Fibroblast of the aortic adventitia (primary cell): ENCODE measurements around the gene PRKG1. TPM values are rescaled to one million over a fixed set of nuclear protein-coding genes. Genes with fewer than 3 reads are reported as not detected.

Source experiments
- DNase-seq: peaks from one replicate; pipeline ENCODE4 v3.0.0-alpha.2; 2010; ENCODE audit warnings: low read depth
- H3K4me3 ChIP-seq: 2 replicates; pipeline ENCODE4 v1.5.1; 2011; ENCODE audit warnings: low read depth, mild to moderate bottlenecking, control low read depth, low read length, moderate library complexity
- total RNA-seq: library from RNA; depleted of rRNA; stranded (reverse); fragments of >200 nt; gene quantifications from 2 replicates; pipeline ENCODE4 v1.2.3, GENCODE V29; 2012; ENCODE audit warnings: low replicate concordance
- TF ChIP-seq, protein P1 (sequence below): IDR thresholded peaks from 2 replicates; pipeline ENCODE4 v1.5.1; 2011; ENCODE audit warnings: mild to moderate bottlenecking, low read length, control low read depth, inconsistent platforms; ENCODE audit not compliant: insufficient read depth

PRKG1 gene
- total RNA-seq, 1 donor: 45.6 TPM

DNA sequence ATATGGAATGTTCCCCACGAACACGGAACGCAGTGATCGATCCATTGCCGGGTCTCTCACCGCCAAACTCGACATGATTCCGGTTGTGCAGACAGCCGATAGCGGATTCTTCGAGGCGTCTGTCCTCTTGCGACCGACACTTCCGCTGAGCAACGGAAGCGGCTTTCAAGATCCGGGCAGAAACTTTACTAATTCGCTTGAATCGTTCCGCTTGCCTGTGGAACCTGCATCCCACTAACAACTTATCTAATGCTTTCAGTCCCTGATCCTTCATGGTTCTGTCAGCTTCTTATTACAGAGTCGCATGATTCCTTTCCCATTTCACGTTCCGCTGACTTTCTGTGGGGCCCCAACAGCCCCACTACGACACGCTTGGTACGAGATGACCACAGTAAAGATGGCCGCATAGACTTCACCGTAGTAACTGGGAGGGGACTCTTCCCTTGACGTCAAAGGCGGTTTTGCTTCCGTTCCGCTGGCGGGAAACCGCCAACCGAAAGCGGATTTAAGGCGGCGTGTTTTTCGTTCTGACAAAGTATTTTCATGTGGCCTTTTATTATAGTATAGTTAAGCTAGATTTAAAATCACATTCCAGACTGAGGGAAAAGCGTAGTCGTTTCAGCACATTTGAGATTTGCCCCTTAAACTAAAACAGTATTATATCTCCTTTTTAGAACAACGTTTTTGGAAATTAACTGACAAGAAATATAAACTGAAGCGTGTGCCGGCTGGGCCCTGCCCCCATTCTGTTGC lies 625.4 kb downstream of the PRKG1 start, which contains the start of gene CSTF2T:
TSS of gene CSTF2T (minus strand) at position 121 of the 753 bp plus-strand sequence. CDS start at position 75, 46 bp downstream.
- TF ChIP-seq, protein P1, sequence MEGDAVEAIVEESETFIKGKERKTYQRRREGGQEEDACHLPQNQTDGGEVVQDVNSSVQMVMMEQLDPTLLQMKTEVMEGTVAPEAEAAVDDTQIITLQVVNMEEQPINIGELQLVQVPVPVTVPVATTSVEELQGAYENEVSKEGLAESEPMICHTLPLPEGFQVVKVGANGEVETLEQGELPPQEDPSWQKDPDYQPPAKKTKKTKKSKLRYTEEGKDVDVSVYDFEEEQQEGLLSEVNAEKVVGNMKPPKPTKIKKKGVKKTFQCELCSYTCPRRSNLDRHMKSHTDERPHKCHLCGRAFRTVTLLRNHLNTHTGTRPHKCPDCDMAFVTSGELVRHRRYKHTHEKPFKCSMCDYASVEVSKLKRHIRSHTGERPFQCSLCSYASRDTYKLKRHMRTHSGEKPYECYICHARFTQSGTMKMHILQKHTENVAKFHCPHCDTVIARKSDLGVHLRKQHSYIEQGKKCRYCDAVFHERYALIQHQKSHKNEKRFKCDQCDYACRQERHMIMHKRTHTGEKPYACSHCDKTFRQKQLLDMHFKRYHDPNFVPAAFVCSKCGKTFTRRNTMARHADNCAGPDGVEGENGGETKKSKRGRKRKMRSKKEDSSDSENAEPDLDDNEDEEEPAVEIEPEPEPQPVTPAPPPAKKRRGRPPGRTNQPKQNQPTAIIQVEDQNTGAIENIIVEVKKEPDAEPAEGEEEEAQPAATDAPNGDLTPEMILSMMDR: no peak

DNA sequence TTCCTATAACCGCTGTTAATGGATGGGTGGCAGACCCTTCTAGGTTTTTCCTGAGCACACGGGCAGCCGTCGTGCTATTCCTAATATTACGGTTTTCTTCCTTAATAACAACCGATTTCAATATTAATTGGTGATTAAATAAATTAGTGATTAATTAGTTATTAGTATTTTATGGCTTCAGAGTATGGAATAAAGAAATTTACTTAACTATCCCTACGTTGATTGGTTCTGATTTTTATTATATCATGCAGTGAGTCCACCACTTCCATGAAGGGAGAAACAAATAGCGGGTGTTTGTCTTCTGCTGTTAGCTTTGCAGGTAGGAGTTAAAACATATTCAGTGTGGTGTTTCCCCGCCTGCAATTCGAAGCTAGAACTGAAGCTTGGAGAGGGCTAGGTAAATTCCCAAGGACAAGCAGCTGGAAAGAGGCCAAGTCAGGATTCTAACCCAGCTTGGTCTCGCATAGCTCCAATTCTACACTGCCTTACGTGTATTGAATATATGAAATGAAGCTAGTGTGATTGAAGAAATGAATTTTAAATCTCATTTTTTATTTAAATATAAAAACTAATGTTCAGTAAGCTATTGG lies 626.0 kb downstream of the PRKG1 start:
- TF ChIP-seq, protein P1: no peak
- peak overlapping the region; percentile 89 for H3K4me3 ChIP-seq
- no peak for DNase-seq

More for the DNA sequence above, 625.4 kb downstream of the PRKG1 start, which contains the start of gene CSTF2T:
- peak; percentile 97 for DNase-seq
- peak within 1 kb of the TSS; percentile 89 for H3K4me3 ChIP-seq

DNA sequence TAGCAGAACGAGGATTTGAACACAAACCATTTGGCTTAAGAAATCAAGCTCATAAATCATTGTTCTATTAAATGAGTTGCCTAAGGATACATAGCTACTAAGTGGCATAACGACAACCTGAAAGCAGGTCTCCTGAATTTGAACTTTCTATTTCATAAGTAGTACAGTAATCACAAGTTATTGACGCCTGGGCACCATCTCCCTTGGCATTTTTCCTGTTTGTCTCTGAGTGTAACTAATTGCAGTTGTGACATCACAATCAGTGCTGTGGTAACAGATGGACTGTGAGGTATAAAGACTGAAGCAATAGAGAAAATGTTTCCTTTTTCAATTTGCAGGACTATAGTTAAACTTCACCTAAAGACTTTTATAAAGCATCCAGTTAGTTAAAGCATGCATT lies 631.5 kb downstream of the PRKG1 start:
- DNase-seq: peak; percentile 48

DNA sequence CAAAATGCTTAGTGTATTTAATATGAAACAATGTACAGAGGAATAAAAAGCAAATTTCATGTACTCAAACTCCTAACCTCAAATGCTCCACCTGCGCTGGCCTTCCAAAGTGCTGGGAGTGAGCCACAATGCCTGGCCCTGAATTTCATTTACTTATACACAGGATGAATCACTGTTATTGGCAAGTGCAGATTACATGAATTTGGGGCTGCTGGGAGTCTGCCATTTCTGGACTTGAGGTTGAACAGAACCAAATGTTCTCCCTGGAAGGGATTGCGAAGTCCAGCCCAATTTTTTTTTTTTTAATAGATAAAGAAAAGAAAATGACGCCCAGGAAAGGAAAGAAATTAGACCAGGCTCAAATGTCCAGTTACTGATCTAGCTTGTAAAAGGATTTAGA lies 631.9 kb downstream of the PRKG1 start:
- peak; percentile 99 for DNase-seq
- no peak overlapping the region for H3K4me3 ChIP-seq
- TF ChIP-seq, protein P1: no peak

More for the DNA sequence above, 631.5 kb downstream of the PRKG1 start:
- TF ChIP-seq, protein P1: no peak
- H3K4me3 ChIP-seq: no peak overlapping the region

DNA sequence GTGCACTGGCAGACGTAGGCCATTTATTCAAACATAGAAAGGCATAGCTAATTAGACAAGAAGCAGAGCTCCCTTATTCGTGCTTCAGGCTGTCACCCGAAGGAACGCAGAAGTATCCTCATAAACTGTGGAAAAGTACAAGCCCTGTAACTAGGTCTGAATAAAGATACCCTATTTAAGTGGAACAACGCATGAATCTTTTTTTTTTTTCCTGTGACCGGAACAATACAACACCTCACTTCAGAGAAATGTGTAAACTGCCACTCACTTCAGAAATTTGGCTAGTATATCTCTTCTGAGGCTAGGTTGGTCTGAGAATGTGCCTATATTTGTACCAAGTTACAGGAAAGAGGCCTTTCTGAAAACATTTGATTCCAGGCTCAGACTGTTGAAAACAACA lies 633.1 kb downstream of the PRKG1 start:
- H3K4me3 ChIP-seq: no peak overlapping the region
- TF ChIP-seq, protein P1: no peak

DNA sequence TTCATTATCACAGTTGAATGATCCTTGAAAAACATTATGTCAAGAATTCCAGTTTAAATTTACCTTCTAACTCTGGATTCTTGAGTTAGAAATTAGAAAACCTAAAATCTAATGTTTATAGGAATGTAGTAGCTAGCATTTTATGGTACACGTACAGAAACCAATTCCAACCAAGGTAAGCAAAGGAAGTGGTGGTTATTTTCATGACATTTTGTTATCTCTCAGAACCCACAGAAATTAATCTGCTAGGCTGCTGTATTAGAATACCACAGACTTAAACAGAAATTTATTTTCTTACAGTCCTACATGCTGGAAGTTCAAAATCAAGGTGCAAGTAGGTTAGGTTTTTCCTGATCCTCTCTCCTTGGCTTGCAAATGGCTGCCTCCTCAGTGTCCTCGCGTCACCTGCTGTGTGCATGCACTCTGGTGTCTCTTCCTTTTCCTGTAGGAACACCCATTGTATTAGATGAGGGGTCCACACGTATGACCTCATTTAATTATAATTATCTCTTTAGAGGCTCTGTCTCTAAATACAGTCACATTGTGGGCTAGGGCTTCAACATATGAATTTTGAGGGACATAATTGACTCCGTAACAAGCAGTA lies 633.6 kb downstream of the PRKG1 start:
- no peak for DNase-seq
- TF ChIP-seq, protein P1: no peak
- H3K4me3 ChIP-seq: no peak overlapping the region

More for the DNA sequence above, 633.1 kb downstream of the PRKG1 start:
- no peak for DNase-seq
